Amygdala (tissue), 56 donors: ENCODE data around the gene ZNF266.

Source experiments
- DNase-seq, 56 donors: peaks; one replicate each; lab custom pipeline; 2025; lab: John Stamatoyannopoulos, UW

The ZNF266 gene

DNA sequence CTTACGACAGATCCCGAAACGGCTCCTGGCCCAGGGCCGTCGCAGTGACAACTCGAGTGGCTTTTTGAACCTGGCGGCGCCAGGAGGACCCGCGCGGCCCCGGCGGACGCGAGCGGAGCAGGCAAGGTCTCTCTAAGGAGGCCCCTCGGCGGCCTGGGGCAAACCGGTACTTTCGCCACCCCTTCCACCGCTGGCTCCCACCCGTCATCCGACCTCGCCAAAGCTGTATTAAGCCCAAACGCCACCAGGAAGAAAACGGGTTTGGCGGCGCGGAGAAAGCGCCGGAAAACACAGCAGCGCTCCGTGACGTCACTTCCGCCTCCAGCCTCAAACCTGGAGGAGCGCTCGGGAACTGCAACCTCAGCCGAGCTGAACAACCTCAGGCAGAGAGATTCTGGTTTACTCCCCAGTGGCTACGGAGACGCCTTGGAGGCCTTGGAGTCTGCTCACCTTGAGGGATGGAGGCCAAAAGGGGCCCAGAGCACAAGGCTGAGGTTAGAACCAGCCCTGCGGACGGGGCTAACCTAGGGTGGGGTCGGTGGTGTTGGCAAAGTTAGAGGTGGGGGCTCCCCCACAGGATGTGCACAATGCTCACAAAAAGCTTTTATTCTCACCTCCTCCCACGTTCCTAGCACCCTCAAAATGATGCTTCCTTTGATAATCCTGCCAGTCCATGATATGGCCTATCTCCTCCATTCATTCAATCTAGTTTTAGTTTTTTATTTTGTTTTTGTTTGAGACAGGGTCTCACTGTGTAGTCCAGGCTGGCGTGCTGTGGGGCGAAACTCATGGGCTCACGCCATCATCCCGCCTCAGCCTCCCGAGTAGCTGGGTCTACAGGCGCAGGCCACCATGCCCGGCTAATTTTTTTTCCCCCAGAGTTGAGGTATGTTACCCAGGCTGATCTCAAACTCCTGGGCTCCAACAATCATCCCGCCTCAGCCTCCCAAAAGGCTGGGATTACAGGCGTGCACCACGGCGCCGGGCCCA lies at the start of gene ZNF266:
Gene ZNF266, minus strand, starts transcription at position 295 of the 990 bp plus-strand sequence. CDS start 15,484 bp downstream, outside the sequence.
- DNase-seq: peak in 55 of 56 donors; percentile 12 to 87 (median 67)

DNA sequence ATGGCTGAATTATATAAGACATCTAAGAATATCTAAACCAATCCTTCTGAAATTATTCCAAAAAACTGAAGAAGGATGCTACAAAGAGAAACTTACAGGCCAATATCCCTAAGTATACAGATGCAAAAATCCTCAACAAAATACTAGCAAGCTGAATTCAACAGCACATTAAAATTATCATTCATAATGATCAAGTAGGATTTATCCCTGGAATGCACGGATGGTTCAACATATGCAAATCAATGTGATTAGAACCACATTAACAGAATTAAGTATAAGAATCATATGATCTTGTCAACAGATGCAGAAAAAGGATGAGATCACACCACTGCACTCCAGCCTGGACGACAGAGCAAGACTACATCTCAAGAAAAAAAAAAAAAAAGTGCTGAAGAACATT lies 49.8 kb upstream of the ZNF266 start:
- DNase-seq: no peak

DNA sequence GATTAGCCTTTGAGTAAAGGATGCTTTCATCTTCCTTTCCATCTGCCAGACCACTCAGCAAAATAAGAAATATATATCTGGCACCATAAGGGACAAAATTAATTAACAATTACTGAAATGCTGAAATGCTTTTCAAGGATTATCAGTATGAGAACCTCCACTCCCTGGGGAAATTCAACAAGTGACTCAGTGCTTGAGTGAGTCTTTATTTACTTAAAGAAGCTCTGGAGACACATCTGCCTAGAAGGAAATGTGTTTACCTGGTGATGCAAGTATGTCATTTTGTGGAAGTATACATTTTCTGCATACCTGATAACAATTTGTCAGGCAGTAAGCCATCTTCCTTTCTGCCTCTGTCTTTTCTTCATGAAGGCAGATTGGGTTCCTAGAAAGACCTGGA lies 39.6 kb upstream of the ZNF266 start:
- no peak for DNase-seq

DNA sequence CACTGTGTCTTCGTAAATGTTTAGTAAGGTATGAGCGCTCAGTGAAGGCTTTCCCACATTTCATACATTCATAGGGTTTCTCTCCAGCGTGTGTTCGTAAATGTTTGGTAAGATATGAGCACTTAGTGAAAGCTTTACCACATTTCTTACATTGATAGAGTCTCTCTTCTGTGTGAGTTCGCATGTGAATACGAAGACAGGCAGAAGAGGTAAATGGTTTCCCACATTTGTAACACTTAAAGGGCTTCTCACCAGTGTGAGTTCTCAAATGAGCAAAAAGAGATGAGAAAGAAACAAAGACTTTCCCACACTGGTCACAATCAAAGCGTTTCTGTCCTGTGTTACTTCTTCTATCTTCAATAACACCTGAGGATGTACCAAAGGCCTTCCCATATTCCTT lies 31.8 kb upstream of the ZNF266 start:
- DNase-seq: no peak

DNA sequence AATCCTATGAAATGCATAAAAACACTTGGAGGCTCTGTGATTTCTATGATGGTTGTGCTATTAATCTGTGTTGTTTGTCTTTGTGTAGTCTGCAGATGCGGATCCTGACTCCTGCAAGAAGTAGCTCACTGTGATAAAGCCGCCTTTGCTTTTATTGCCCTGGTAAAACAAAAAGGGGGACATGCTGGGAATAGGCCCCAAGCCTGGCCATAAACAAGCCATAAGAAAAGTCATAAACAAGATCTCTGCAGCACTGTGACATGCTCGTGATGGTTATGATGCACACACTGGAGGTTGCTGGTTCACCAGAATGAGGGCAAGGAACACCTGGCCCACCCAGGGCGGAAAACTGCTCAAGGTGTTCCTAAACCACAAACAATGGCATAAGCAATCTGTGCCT lies 26.6 kb upstream of the ZNF266 start:
- DNase-seq: no peak

DNA sequence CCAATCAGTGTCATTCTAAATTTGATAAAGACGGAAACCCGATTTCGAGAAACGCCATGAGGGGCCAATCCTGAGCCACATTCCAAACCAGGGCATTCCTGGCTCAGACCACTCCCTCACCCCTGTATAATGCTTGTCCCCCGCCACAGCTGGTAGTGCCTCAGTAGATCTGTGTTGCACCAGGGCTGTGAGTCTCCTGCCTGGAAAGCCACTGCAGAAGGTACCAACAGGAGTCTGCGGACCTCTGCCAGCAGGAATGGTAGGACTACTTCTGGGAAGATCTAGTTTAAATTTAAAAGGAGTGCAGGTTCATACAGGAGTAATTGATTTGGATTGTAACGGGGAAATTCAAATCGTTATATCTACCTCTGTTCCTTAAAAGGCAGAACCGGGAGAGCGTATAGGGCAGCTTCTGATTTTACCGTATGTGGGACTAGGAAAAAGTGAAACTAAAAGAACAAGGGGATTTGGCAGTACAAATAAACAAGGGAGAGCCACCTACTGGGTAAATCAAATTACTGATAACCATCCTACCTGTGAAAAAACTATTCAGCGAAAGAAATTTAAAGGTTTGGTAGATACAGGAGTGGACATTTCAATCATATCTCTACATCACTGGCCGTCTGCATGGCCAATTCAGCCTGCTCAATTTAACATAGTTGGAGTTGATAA lies 20.8 kb upstream of the ZNF266 start:
- DNase-seq: no peak

DNA sequence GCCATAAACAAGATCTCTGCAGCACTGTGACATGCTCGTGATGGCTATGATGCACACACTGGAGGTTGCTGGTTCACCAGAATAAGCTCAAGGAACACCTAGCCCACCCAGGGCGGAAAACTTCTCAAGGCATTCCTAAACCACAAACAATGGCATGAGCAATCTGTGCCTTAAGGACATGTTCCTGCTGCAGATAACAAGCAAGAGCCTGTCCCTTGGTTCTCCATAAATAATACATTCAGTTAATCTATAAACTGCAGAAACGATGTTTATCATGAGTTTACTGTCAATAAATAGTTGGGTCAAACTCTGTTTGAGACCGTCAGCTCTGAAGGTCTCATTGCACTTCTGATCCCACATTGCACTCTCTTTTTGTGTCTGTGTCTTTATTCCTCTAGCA lies 18.6 kb upstream of the ZNF266 start:
- DNase-seq: no peak

DNA sequence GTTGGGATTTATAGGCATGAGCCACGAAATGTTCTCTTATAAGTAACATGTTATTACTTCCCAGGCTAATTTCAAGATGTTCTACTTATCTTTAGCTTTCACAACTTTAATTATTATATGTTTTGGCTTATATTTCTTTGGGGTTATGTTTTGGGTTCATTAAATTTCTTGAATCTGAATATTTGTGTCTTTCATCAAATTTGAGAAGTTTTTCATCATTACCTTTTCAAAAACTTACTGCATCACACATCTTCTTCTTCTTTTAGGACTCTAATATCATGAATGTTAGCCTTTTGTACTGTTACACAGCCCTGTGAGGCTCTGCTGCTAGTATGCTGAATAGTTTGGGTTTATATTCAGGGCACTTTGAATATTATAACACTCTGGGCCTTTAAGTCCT lies 9.7 kb upstream of the ZNF266 start:
- no peak for DNase-seq

DNA sequence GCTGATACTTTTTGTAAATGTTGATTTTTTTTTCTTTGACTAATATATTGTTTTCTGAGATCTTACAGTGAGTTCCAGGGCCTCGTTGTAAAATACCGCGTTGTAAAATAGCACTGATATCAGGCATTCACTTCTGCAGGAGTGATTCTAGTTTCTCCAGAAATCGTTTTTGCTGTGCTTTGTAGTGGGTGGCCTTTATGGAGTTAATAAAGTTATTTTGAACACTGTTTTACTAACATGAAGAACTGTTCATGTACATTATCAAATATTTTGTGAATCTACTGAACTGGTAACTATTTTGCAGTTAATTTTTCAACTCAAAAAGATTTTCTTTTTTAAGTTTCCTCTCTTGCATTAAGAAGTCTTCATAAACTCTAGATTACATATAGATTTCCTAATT lies 985 bp upstream of the ZNF266 start:
- no peak for DNase-seq

DNA sequence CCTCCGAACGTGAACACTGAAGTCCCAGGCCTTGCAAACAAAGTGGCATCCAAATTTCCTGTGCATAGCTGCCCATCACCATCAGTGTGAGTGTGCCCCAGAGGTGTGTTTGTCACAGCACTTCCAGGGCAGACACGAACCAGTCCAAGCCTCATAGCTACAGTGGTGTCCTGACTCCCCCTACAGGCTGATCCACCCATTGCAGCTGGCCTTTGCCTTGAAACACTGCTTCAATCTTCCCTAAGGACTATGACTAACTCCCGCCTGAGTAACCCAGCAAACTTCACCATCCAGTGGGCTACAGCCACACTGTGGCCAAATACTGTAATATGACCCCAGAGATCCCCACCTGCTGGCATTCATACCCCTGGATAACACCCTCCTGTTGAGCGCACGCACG lies 3.9 kb downstream of the ZNF266 start:
- peak in 5 of 56 donors; percentile 0 to 6 (median 3) for DNase-seq

DNA sequence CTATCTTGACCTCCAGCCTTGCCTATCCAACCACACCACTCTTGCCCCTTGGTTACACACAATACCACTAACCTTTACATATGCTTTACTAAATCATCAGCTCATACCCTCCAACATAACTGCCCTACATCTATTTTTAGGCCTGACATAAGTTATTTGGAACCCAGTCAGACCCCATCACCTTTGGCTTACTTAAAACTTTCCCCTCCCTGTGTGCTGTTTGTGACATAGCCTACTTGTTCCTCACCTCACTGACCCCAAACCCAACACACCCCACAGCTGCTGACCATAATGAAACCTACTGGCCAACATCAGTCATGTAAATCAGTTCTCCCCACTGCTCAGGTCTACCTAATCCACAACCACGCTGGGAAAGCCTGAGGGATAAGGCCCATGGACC lies 4.9 kb downstream of the ZNF266 start:
- no peak for DNase-seq

DNA sequence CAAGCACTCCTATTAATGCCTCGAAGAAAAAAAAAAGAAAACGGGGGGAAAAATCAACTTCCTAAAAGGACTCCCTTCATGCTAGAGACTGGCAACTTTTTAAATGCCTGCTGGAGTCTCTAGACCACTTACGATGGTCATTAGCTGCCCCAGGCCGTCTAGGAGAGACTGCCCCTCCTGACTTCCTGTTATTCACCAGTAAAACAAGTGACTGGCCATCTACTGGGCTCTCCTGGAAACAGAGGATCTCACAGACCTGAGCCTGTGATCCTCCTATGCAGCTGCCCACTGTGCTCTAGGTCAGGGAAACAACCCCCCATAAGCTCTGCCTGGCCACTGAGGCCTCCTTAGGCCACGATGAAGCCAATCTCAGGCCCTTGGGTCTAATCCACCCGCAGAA lies 7.4 kb downstream of the ZNF266 start:
- no peak for DNase-seq

DNA sequence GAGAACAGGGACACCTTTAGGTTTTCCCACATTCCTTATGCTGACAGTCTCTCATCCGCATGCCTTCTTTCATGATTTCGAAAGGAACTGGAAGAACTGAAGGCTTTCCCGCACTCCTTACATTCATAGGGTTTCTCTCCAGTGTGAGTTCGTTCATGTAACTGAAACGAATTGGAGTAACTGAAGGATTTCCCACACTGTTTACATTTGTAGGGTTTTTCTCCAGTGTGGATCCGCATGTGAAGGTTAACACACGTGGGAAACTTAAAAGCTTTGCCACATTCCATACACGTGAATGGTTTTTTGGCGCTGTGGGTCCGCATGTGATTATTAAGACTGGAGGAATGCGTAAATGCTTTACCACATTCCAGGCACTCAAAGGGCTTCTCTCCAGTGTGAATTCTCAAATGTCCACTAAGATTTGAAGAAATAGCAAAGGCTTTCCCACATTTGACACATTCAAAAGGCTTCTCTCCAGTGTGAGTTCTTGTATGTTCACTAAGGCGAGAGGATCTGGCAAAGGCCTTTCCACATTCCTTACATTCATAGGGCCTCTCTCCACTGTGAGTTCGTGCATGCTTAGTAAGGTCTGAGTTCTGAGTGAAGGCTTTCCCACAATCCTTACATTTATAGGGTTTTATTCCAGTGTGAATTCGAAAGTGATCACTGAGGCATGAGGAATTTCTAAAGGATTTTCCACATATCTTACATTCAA lies 22.0 kb downstream of the ZNF266 start:
- no peak for DNase-seq

DNA sequence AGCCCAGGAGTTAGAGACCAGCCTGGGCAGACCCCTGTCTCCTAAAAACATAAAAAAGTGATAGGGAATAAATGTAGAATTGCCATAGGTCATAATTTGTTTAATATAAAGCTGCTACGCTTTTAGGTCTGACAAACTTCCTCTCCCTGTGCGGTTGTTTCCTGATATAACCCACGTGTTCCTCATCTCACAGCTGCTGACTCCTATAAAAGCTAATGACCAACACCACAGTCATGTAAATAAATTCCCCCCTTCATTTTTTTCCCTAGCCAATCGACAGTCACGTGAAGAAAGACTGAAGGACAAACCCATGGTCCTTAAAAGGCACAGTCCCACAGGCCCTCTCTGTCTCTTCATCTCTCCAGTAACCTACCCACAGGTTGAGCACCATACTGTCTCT lies 27.5 kb downstream of the ZNF266 start:
- DNase-seq: no peak

DNA sequence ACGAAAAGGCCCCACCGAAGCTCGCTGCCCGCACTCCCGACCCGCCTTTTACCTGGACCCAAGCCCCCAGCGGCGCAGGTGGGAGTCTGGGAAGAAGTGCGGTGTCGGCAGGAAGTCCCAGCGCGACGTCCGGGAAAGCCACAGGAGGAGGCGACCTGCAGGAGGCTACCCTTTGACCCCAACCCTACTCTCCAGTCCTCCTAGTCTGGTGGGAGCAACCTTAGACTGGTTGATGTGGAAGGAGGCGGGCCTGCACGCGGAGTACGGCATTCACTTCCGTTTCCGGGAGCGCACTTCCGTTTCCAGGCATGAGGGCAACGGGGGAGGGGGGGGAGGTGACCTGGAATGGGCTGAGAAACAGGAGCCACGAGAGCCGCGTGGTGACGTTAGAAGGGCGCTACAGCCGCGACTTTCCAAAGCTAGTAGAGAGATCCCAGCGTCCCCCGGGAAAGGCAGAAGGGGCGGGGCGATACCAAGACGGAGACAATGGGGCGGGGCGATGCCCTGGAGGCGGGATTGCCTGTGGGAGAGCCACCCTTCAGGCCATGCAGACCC lies 28.5 kb downstream of the ZNF266 start:
- DNase-seq: peak in 41 of 56 donors; percentile 0 to 65 (median 19)

DNA sequence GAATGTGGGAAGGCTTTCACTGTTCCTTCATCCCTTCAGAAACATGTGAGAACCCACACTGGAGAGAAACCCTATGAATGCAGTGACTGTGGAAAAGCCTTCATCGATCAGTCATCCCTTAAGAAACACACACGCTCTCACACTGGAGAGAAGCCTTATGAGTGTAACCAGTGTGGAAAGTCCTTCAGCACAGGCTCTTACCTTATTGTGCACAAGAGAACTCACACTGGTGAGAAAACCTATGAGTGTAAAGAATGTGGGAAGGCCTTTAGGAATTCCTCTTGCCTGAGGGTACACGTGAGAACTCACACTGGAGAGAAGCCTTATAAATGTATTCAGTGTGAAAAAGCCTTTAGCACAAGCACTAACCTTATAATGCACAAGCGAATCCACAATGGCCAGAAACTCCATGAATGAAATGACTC lies 54.0 kb downstream of the ZNF266 start:
- DNase-seq: no peak

DNA sequence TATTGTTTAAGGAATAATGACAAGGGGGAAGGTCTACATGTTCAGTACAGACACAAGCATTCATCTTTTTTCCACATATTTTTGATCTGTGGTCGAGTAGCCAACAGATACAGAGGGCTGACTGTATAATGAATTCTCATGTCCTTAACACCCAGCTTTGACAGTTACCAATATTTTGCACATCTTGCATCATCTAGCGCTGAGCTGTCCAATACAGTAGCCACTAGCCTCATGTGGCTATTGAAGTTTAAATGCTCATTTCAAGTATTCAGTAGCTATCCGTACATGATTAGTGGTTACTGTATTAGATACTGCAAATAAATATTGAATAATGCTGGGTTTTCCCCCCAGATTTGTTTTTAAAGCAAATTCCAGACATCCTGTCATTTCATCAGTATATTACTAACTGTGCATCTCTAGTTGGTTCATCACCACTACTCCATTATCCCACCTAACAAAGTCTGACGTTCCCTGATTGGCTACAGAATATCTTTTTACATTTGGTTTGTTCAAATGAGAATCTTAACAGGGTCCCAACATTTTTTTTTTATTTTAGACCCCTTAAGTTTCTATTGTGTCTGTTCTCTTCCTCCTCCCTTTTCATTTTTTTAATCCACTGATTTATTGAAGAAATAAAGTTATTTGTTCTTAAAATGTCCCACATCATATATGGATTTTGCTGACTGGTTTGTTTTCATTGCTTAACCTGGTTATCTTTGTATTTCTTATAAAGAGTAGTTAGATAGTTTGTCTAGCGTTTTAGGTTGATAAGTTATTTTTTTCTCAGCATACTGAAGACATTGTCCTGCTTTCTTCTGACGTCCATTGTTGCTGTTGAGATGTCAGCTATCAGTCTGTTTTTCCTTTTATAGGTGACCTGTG lies 64.4 kb downstream of the ZNF266 start:
- no peak for DNase-seq

DNA sequence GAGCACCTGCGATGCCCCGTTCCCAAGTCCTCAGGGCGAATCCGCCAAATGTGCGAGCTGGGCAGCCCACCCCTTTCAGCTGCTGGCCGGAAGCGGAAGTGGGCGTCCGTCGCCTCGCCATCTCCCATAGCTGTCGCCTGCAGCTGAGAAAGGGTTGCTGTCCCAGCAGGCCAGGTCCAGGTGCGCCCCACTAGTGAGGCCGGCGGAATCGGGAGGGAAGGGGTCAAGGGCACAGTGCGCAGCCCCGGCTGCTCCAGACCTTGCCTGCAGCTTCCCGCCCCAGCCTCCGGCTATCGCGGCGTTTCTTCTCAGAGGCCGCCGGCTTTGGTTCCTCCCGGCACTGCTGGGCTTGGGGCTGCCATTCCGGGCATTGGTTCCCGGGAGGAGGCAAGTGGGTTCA lies 72.5 kb downstream of the ZNF266 start, which contains the start of gene ZNF177:
Gene ZNF177, plus strand, starts transcription at position 109 of the 400 bp plus-strand sequence. CDS start 15,299 bp downstream, outside the sequence.
- DNase-seq: peak in 30 of 56 donors; percentile 0 to 30 (median 4)
